Measurements from ENCODE around the gene PYHIN1.

GRCh38 chr1:158976219-158976618, 44.9 kb downstream of the PYHIN1 start:
- TF ChIP-seq CTCF (IDR thresholded peaks at IDR 0.05) (no peak), RFX5 (IDR thresholded peaks at IDR 0.05; ENCODE audit: low read length) (no peak), NFIC (IDR thresholded peaks at IDR 0.05; ENCODE audit: borderline replicate concordance) (no peak), JUND (IDR thresholded peaks at IDR 0.05) (no peak), POLR2AphosphoS5 (IDR thresholded peaks at IDR 0.05; ENCODE audit: low read depth, low read length) (no peak), GABPA (IDR thresholded peaks at IDR 0.05; ENCODE audit: low read depth) (no peak), RAD21 (IDR thresholded peaks at IDR 0.05; ENCODE audit: low read length) (no peak)

Measured in SK-N-SH (cell line).